ENCODE results near the gene STK40. TPM values are rescaled to one million over a fixed set of nuclear protein-coding genes. Genes with fewer than 3 reads are reported as not detected.
A peak's percentile ranks its signal among the peaks of the same experiment; 100 is the strongest.

The STK40 gene
- polyA plus RNA-seq, 1 donor: 36.6 TPM

GRCh38 chr1:36417931-36418330, 32.2 kb upstream of the STK40 start:
- Histone ChIP-seq H3K36me3 (ENCODE audit: control insufficient read depth, insufficient read depth, low read length) (peaks cover 19% of the 10 kb centered on the region), H3K27me3 (ENCODE audit: control insufficient read depth, insufficient read depth, low read length) (no peaks in the 10 kb centered on the region), H3K9me3 (ENCODE audit: control insufficient read depth, low read depth, low read length) (no peaks in the 10 kb centered on the region), H3K4me1 (ENCODE audit: control insufficient read depth, insufficient read depth, low read length) (peaks cover 5% of the 10 kb centered on the region), H3K27ac (ENCODE audit: low read length) (no peak overlapping the region), H3K4me3 (ENCODE audit: low read length) (no peak overlapping the region)
- DNase-seq: no peak
- WGBS (ENCODE audit: insufficient coverage, low lambda C conversion rate): no CpG with 5 or more reads among the region's 9 CpGs

- Histone ChIP-seq H3K27me3 (ENCODE audit: control insufficient read depth, insufficient read depth, low read length) (no peaks in the 10 kb centered on the region), H3K36me3 (ENCODE audit: control insufficient read depth, insufficient read depth, low read length) (peaks cover 5% of the 10 kb centered on the region), H3K27ac (ENCODE audit: low read length) (peak overlapping the region; percentile 71), H3K4me3 (ENCODE audit: low read length) (no peak overlapping the region), H3K9me3 (ENCODE audit: control insufficient read depth, low read depth, low read length) (no peaks in the 10 kb centered on the region), H3K4me1 (ENCODE audit: control insufficient read depth, insufficient read depth, low read length) (peaks cover 5% of the 10 kb centered on the region)
- peak; percentile 28 to 53 for DNase-seq
- no CpG with 5 or more reads among the region's 15 CpGs for WGBS (ENCODE audit: insufficient coverage, low lambda C conversion rate)
These were observed 30.1 kb upstream of the STK40 start for GRCh38 chr1:36415661-36416326.

GRCh38 chr1:36414384-36414783, 28.7 kb upstream of the STK40 start:
- 100% methylated on average over 1 of the region's 4 CpGs for WGBS (ENCODE audit: insufficient coverage, low lambda C conversion rate)
- Histone ChIP-seq H3K4me1 (ENCODE audit: control insufficient read depth, insufficient read depth, low read length) (peaks cover 5% of the 10 kb centered on the region), H3K9me3 (ENCODE audit: control insufficient read depth, low read depth, low read length) (no peaks in the 10 kb centered on the region), H3K27ac (ENCODE audit: low read length) (no peak overlapping the region), H3K27me3 (ENCODE audit: control insufficient read depth, insufficient read depth, low read length) (no peaks in the 10 kb centered on the region), H3K4me3 (ENCODE audit: low read length) (no peak overlapping the region), H3K36me3 (ENCODE audit: control insufficient read depth, insufficient read depth, low read length) (peaks cover 5% of the 10 kb centered on the region)
- DNase-seq: no peak

DNA sequence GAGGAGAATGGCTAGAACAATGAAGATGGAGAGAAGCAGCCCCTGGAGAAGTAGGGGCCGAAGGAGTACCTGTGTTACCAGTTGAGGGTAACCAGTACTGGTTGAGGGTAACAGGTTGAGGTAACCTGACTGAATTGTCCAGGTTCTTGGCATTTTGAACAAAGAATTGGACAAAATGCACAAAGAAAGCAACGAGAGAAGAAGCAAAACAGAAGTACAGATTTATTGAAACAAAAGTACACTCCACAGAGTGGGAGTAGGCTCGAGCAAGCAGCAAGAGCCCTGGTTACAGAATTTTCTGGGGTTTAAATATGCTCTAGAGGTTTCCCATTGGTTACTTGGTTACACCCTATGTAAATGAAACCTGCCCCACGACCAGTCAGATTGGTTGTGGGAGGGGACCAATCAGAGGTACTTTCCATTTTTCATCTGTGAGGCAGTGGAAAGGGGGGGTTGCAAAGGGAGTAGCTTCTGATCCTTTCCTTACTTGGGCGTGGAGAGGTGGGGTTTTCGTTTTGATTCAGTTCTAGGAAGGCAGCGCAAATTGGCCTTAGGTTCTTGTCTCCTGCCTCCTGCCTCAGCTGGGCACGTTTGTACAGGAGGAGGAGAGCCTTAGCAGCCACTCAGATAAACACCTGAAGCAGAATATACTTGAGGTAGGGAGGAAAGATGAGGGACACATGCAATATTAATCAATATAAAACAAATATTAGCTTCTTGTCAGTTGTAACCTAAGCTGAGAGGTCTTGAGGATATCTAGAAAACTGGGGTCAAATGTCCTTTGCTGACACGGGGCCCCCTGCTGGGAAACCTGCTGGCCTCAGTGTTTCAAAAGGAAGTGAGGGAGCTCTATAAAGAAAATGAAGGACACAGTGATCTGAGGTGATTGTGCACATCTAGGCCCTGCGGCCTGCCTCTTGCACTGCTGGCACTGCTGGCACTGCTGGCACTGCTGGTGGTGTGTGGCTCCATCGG, 26.2 kb upstream of the STK40 start:
- no peak for DNase-seq
- 100% methylated on average over 2 of the region's 11 CpGs for WGBS (ENCODE audit: insufficient coverage, low lambda C conversion rate)
- no peak overlapping the region for H3K4me3 ChIP-seq (ENCODE audit: low read length)
- H3K27ac ChIP-seq (ENCODE audit: low read length): no peak overlapping the region
- H3K4me1 ChIP-seq (ENCODE audit: control insufficient read depth, insufficient read depth, low read length): peaks cover 5% of the 10 kb centered on the region
- H3K27me3 ChIP-seq (ENCODE audit: control insufficient read depth, insufficient read depth, low read length): no peaks in the 10 kb centered on the region
- H3K36me3 ChIP-seq (ENCODE audit: control insufficient read depth, insufficient read depth, low read length): no peaks in the 10 kb centered on the region
- H3K9me3 ChIP-seq (ENCODE audit: control insufficient read depth, low read depth, low read length): no peaks in the 10 kb centered on the region

GRCh38 chr1:36408479-36408878, 22.8 kb upstream of the STK40 start:
- H3K9me3 ChIP-seq (ENCODE audit: control insufficient read depth, low read depth, low read length): no peaks in the 10 kb centered on the region
- H3K4me3 ChIP-seq (ENCODE audit: low read length): no peak overlapping the region
- no peaks in the 10 kb centered on the region for H3K4me1 ChIP-seq (ENCODE audit: control insufficient read depth, insufficient read depth, low read length)
- H3K27me3 ChIP-seq (ENCODE audit: control insufficient read depth, insufficient read depth, low read length): no peaks in the 10 kb centered on the region
- 83% methylated on average over 1 of the region's 2 CpGs for WGBS (ENCODE audit: insufficient coverage, low lambda C conversion rate)
- no peak overlapping the region for H3K27ac ChIP-seq (ENCODE audit: low read length)
- H3K36me3 ChIP-seq (ENCODE audit: control insufficient read depth, insufficient read depth, low read length): no peaks in the 10 kb centered on the region
- no peak for DNase-seq

DNA sequence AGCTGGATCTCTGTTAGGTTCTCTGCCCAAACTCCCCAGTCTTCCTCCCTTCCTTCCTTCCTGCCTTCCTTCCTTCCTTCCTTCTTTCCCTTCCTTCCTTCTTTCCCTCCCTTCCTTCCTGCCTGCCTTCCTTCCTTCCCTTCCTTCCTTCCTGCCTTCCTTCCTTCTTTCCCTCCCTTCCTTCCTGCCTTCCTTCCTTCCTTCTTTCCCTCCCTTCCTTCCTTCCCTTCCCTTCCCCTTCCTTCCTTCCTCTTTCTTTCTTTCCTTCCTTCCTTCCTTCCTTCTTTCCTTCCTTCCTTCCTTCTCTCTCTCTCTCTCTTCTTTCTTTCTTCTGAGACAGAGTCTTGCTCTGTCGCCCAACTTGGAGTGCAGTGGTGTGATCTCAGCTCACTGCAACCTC, 20.7 kb upstream of the STK40 start:
- H3K9me3 ChIP-seq (ENCODE audit: control insufficient read depth, low read depth, low read length): no peaks in the 10 kb centered on the region
- WGBS (ENCODE audit: insufficient coverage, low lambda C conversion rate): 80% methylated on average over 1 of the region's 1 CpG
- no peaks in the 10 kb centered on the region for H3K36me3 ChIP-seq (ENCODE audit: control insufficient read depth, insufficient read depth, low read length)
- no peak for DNase-seq
- no peak overlapping the region for H3K4me3 ChIP-seq (ENCODE audit: low read length)
- no peaks in the 10 kb centered on the region for H3K4me1 ChIP-seq (ENCODE audit: control insufficient read depth, insufficient read depth, low read length)
- H3K27me3 ChIP-seq (ENCODE audit: control insufficient read depth, insufficient read depth, low read length): no peaks in the 10 kb centered on the region
- no peak overlapping the region for H3K27ac ChIP-seq (ENCODE audit: low read length)

DNA sequence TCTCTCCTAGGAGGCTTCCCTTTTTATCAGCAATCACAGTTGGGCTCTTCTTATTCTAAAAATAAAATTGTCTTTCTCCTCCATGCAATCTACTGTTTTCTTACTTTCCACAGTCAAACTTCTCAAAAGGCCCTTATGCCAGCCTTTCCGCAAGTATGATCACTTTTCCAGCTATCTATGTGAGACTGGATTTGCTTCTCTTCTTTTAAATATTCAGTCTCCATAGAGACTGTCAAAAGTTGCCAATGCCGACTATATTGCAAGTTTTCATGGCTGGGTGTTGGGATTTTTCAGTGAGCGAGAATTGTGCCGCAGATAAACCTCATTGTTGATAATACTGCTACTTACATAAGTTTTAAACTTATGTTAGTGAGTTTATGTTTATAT, 16.8 kb upstream of the STK40 start:
- DNase-seq: no peak
- no peaks in the 10 kb centered on the region for H3K27me3 ChIP-seq (ENCODE audit: control insufficient read depth, insufficient read depth, low read length)
- H3K4me3 ChIP-seq (ENCODE audit: low read length): no peak overlapping the region
- H3K36me3 ChIP-seq (ENCODE audit: control insufficient read depth, insufficient read depth, low read length): no peaks in the 10 kb centered on the region
- H3K9me3 ChIP-seq (ENCODE audit: control insufficient read depth, low read depth, low read length): no peaks in the 10 kb centered on the region
- WGBS (ENCODE audit: insufficient coverage, low lambda C conversion rate): 86% methylated on average over 1 of the region's 4 CpGs
- H3K27ac ChIP-seq (ENCODE audit: low read length): no peak overlapping the region
- H3K4me1 ChIP-seq (ENCODE audit: control insufficient read depth, insufficient read depth, low read length): no peaks in the 10 kb centered on the region

- no peaks in the 10 kb centered on the region for H3K4me1 ChIP-seq (ENCODE audit: control insufficient read depth, insufficient read depth, low read length)
- no CpG with 5 or more reads among the region's 12 CpGs for WGBS (ENCODE audit: insufficient coverage, low lambda C conversion rate)
- DNase-seq: no peak
- H3K4me3 ChIP-seq (ENCODE audit: low read length): no peak overlapping the region
- H3K9me3 ChIP-seq (ENCODE audit: control insufficient read depth, low read depth, low read length): no peaks in the 10 kb centered on the region
- H3K27me3 ChIP-seq (ENCODE audit: control insufficient read depth, insufficient read depth, low read length): no peaks in the 10 kb centered on the region
- H3K27ac ChIP-seq (ENCODE audit: low read length): no peak overlapping the region
- no peaks in the 10 kb centered on the region for H3K36me3 ChIP-seq (ENCODE audit: control insufficient read depth, insufficient read depth, low read length)
These were observed 16.1 kb upstream of the STK40 start for GRCh38 chr1:36401602-36402503.

DNA sequence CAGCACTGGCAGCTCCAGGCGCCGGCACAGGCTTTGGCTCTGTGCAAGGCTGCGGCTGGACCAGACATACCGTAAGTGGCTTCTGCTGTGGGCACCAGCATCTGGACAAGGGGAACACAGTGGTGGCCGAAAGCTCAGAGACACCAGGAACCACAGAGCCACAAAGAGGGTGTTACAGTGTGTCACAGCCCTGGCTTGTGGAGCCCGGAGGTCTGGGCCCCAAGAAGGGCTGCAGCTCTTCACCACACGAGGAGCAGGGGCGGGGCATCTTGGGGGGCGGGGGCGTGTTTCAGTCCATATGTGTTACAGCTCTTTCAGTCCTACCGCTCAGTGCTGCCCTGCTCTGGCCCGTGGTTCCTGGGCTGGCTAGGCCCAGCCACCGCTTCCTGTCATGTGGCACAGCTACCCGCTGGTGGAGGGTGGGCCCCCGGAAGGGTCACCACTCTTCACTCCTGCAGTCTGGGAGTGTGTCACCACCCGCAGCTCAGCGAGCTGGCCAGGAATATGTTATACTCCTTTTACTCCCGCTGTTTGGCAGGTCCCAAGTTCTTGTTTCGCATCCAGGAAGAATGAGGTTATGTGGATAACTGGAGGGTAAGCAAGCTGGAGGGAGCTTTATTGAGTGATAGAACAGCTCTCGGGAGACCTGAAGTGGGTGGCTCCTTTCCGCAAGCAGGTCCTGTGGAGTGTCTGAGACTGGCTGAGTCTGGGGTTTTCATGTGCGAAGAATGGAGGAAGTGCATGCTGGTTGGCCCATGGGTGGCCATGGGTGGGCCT, 15.3 kb upstream of the STK40 start:
- WGBS (ENCODE audit: insufficient coverage, low lambda C conversion rate): no CpG with 5 or more reads among the region's 22 CpGs
- no peak overlapping the region for H3K27ac ChIP-seq (ENCODE audit: low read length)
- no peaks in the 10 kb centered on the region for H3K4me1 ChIP-seq (ENCODE audit: control insufficient read depth, insufficient read depth, low read length)
- no peak for DNase-seq
- H3K36me3 ChIP-seq (ENCODE audit: control insufficient read depth, insufficient read depth, low read length): no peaks in the 10 kb centered on the region
- H3K27me3 ChIP-seq (ENCODE audit: control insufficient read depth, insufficient read depth, low read length): no peaks in the 10 kb centered on the region
- H3K9me3 ChIP-seq (ENCODE audit: control insufficient read depth, low read depth, low read length): no peaks in the 10 kb centered on the region
- H3K4me3 ChIP-seq (ENCODE audit: low read length): no peak overlapping the region

Data from large intestine (tissue), 3 donors.